Hematopoietic multipotent progenitor cell (in vitro differentiated cells): ENCODE results near the gene FRY. TPM values are rescaled to one million over a fixed set of nuclear protein-coding genes. Genes with fewer than 3 reads are reported as not detected.

ENCODE experiments used
- DNase-seq, 3 donors: peaks; one replicate each; pipeline ENCODE4 v3.0.0-alpha.2; 2011 to 2015; ENCODE audit warnings: low read depth in 2 of 3, low spot score in 2 of 3
- total RNA-seq: library from RNA; depleted of rRNA; stranded (reverse); fragments of >200 nt; gene quantifications from one replicate; pipeline ENCODE4 v1.2.3, GENCODE V29; 2012

FRY gene
- total RNA-seq, 1 donor: 28.0 TPM

GRCh38 chr13:32016119-32016518, 15.5 kb upstream of the FRY start:
- DNase-seq: no peak

GRCh38 chr13:32016631-32017030, 14.9 kb upstream of the FRY start:
- DNase-seq: no peak

- no peak for DNase-seq
Observed at GRCh38 chr13:32017474-32017873, 14.1 kb upstream of the FRY start.

GRCh38 chr13:32019612-32020233, 11.9 kb upstream of the FRY start:
- DNase-seq: peak; percentile 4 to 89 (median 76)

- DNase-seq: no peak
Observed at GRCh38 chr13:32021785-32022184, 9.8 kb upstream of the FRY start.

- DNase-seq: no peak
Observed at GRCh38 chr13:32022311-32022710, 9.3 kb upstream of the FRY start.

GRCh38 chr13:32023096-32023495, 8.5 kb upstream of the FRY start:
- no peak for DNase-seq

- DNase-seq: peak in 1 of 3 donors; percentile 54
Observed at GRCh38 chr13:32023698-32024097, 7.9 kb upstream of the FRY start.

- DNase-seq: no peak
Observed at GRCh38 chr13:32024750-32025149, 6.8 kb upstream of the FRY start.

GRCh38 chr13:32025730-32026129, 5.8 kb upstream of the FRY start:
- DNase-seq: no peak

- no peak for DNase-seq
Observed at GRCh38 chr13:32026623-32027022, 5.0 kb upstream of the FRY start.

GRCh38 chr13:32028711-32029110, 2.9 kb upstream of the FRY start:
- no peak for DNase-seq

GRCh38 chr13:32029684-32030083, 1.9 kb upstream of the FRY start:
- DNase-seq: no peak

GRCh38 chr13:32031815-32032370, 319 bp downstream of the FRY start:
- DNase-seq: no peak

GRCh38 chr13:32032759-32033158, 1.2 kb downstream of the FRY start:
- DNase-seq: no peak

- no peak for DNase-seq
Observed at GRCh38 chr13:32033744-32034143, 2.2 kb downstream of the FRY start.

- no peak for DNase-seq
Observed at GRCh38 chr13:32035716-32036115, 4.1 kb downstream of the FRY start.

- DNase-seq: peak in 1 of 3 donors; percentile 48
Observed at GRCh38 chr13:32036126-32036695, 4.6 kb downstream of the FRY start.

GRCh38 chr13:32036757-32037156, 5.2 kb downstream of the FRY start:
- no peak for DNase-seq

GRCh38 chr13:32037471-32037870, 5.9 kb downstream of the FRY start:
- no peak for DNase-seq

GRCh38 chr13:32038343-32038742, 6.8 kb downstream of the FRY start:
- peak in 1 of 3 donors; percentile 45 for DNase-seq

- DNase-seq: no peak
Observed at GRCh38 chr13:32039056-32039455, 7.5 kb downstream of the FRY start.
